NCI-H446 treated with DMSO at 0.1 percent for 48 hours (cell line): ENCODE results near the gene RRP1.

Experiments
- DNase-seq: peaks from one replicate; lab custom pipeline; 2025; lab: John Stamatoyannopoulos, UW

Gene RRP1

GRCh38 chr21:43777953-43778352 is 11.4 kb upstream of the RRP1 start:
- no peak for DNase-seq

DNA sequence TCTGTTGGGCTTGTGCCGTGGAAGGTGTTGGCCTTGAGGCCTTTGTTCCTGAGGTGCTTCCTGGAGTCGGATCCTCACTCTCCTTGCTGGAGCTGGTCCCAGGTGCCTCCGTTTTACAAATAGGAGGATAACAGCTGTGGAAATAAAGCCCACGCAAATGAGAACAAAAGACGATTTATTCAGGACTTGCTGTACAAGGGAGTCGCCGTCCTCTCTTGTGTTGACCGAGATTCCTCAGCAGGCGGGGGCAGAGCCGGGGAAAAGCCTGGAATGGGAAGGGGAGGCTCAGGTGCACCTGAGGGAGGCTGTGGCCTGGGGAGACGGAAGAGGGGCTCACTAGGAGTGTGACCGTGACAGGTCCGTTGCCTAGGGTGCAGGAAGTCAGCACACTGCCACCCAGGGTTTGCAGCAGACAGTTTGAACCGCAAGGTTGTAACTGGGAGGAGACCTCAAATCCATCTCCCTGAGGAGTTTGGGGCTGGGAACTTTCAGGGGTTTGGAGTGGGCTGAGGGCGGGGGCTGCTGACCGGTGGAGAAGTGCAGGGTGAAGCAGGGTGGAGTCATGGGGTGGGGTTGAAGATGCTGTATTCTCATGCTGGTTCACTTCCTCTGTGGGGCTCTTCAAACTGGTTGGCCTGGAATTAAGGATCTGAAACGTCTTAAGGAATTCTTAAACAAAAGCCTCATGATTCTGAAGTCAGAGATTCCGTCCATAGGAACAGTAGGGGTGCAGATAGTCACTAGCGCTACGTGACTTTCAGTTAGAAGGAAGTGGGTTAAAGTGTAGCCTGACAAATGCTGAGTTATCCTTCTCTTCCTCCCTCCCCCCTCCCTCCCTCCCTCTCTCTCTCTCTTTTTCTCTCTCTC is 10.7 kb upstream of the RRP1 start:
- no peak for DNase-seq

DNA sequence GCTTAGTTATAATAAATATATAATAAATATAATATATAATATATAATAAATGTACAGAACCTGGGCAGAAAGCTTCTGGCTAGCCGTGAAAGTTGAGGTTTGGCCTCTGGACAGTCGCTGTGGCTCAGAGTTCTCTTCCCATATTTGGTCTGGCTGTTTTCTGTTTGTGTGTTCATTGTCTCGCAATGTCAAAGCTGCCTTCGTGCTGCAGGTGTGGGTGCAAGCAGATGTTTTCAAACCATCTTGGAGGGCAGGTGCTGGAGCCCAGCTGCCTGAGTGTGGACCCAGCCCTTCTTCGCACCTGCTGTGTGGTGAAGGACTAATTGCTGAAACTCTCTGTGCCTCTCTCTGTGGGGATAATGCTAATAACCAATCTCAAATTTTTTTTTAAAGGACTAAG is 9.7 kb upstream of the RRP1 start:
- no peak for DNase-seq

- DNase-seq, result no peak
Measured at GRCh38 chr21:43781846-43782245, 7.5 kb upstream of the RRP1 start.

DNA sequence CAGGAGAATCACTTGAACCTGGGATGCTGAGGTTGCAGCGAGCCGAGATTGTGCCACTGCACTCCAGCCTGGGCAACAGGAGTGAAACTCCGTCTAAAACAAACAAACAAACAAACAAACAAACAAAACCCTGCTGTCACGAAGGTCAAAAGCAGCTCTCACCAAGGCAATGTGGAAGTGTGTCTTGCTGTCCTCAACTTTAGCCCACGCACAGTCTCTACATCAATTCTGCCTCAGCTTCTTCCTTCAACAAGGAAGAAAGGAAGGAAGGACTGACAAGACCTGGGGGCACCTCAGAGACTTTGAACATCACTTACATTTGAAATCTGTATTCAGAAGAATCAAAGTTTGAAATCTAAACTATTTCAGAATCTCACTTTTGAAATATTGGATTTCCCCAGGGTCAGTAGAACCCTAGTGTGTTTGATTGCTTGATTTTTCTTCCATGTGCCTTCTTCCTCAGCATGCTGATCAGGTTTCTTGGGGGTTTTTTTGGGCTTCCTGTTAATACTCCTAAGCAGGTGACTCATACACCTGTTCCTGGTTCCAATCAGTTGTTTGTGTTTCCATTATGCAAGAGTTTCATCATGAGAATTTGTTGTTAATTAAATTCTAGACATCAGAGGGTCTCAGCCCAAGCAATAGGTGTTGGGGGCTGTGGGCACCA is 6.8 kb upstream of the RRP1 start:
- DNase-seq, result no peak

DNA sequence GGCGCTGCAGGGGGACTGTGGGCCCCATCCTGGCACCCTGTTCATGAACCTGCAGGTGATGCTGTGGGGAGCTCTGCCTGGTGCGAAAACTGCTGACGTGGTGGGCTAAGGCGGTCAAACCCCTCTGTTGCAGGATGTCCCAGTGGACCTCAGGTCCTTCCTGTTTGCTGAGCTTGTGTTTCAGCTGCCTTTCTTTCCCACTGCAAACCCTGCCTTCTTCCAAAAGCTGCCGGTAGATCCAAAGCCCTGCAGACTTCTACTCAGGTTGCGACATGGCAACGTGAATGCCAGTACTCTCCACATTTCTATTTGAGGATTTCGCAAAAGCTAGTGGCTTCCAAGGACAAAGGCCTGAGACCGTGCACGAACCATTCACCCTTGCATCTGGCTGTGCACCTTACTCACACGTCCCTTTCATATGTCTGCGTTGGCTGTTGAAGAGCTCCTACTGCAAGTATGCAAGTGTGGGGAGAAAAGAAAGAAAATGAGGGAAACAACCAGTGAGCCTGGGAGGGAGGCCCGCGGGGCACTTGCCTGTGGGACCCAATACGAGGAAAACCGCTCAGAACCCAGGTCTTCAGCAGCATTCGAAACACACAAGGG is 6.2 kb upstream of the RRP1 start:
- no peak for DNase-seq

DNA sequence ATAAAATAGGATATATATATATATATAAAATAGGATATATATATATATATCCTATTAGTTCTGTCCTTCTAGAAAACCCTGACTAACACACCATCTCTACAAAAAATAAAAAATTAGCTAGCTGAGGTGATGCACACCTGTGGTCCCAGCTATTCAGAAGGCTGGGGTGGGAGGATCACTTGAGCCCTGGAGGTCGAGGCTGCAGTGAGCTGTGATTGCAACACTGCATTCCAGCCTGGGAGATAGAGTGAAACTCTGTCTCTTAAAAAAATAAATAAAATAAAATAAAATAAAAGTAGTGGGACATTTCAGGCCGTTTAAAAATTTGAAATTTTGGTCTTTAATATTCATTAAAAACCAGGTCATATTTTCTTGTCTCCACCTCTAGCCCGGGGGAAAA is 4.2 kb upstream of the RRP1 start:
- no peak for DNase-seq

GRCh38 chr21:43786300-43786806 is 3.0 kb upstream of the RRP1 start:
- DNase-seq, result no peak

GRCh38 chr21:43786807-43787440 is 2.5 kb upstream of the RRP1 start:
- DNase-seq, result no peak

DNA sequence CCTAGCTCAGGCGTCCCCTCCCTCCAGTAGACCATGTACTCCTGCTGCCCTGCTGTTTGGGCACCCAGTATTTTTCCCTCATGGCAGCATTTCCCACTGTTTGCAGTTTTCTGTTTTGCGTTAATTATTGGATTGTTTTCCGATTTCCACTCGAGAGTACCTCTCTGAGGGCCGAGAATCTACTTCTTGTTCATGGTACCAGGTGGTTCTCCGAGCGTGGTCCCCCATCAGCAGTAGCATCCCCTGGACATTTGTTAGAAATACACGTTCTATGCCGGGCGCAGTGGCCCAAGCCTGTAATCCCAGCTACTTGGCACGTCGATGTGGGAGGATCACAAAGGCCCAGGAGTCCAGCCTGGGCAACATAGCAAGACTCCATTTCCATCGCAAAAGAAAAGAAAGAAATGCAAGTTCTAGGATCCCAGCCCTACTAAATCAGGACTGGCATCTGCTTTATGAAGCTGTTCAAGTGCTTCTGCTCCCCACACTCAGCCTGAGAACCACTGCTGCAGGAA is 690 bp downstream of the RRP1 start:
- no peak for DNase-seq

DNA sequence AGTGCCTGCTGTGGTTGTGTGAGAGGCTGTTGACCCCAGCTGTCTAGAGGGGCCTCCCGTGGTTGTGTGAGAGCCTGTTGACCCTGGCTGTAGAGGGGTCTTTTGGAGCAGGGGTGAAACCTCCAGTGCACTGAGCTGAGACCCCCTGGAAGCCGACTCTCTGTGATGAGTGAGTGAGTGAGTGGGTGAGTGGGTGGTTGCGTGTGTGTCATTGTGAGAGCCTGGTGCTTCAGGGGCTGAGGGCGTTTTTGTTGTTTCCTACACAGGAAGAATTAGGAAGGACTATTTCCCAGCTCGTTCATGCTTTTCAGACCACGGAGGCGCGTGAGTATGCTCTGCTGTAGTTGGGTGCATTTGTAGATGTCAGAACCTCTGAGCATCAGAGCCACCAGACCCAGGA is 3.0 kb downstream of the RRP1 start:
- no peak for DNase-seq

GRCh38 chr21:43793243-43793642 is 3.9 kb downstream of the RRP1 start:
- no peak for DNase-seq

- no peak for DNase-seq
Measured at GRCh38 chr21:43794311-43794710, 4.9 kb downstream of the RRP1 start.

GRCh38 chr21:43794857-43795256 is 5.5 kb downstream of the RRP1 start:
- no peak for DNase-seq

- DNase-seq, result no peak
Measured at GRCh38 chr21:43797415-43797814, 8.0 kb downstream of the RRP1 start.

GRCh38 chr21:43797925-43798715 is 8.7 kb downstream of the RRP1 start:
- no peak for DNase-seq

- no peak for DNase-seq
Measured at GRCh38 chr21:43799301-43799840, 10.0 kb downstream of the RRP1 start.

DNA sequence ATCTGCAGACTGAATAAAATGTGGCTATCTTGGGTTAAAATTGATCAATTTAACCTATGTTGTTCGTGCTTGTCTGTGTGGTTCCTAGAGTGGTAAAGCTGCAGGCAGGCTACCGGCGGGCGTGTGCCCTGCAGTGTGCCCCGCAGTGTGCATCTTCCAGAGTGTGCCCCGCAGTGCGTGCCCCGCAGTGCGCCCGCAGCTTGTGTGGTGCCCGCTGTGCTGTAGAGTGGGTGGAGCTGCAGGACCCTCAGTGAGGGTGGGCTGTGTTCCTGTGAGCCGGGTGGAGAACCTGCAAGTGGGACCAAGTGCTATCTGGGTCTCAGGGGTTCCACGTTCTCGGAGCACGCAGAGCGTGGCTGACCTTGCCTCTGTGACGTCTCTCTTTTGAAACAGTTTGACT is 10.7 kb downstream of the RRP1 start:
- no peak for DNase-seq

DNA sequence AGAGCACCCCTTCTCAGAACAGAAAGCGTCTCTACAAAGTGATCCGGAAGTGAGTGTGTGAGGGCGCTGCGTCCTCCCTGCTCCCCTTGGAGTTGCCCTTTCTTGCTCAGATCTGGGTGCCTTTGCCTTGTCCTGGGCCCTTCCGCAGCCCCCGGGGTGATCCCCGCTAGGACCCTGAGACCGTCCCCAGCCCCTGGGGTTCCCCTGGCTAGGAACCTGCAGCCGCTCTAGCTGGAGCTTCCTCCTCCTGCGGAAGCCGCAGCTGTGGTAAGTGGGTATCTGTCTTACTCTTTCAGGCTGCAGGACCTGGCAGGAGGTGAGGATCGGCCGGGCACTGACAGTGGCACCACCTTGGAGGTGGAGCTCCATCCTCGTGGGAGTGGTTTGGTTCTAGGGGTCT is 11.2 kb downstream of the RRP1 start:
- no peak for DNase-seq

DNA sequence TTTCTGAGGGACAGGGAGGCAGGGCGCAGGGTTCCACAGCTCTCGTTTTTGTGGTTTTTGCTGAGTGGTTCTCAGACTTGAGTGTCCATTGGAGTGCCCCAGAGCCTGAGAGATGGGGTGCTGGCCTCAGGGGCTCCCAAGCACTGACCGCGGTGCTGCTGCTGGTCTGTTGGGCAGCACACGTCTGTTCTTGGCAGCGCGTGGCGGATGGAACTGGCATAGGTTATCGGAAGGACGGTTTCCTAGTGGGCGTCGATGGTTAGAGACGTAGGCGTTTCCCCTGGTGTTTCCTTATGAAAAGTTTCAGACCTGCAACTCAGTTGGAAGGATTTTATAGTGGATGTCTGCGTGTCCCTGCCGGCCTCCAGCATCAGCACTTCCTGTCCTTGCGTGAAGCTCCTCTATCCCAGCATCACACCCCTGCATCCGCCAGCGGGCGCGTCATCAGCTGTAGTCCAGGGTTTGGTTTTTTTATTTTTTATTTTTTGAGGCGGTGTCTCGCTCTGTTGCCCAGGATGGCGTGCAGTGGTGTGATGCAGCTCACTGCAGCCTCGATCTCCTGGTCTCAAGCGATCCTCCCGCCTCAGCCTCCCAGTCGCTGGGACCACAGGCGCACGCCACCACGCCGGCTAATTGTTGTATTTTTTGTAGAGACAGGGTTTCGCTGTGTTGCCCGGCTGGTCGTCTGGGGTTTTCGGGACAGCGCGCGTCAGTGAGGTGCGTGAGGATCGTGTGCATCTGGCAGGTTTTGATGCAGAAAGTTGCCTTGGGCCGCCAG is 11.8 kb downstream of the RRP1 start:
- no peak for DNase-seq
